Neural progenitor cell (in vitro differentiated cells): ENCODE data around the gene ADORA1. TPM values are rescaled to one million over a fixed set of nuclear protein-coding genes. Genes with fewer than 3 reads are reported as not detected.

ENCODE experiments used
- DNase-seq: peaks from one replicate; pipeline ENCODE4 v3.0.0-alpha.2; 2016; ENCODE audit warnings: low spot score
- H2AFZ ChIP-seq: fragments of 200-600 bp; sonication (generic); replicated peaks from 2 replicates; pipeline ENCODE4 v1.6.1; 2016; ENCODE audit warnings: antibody characterized with exemption
- H3F3A ChIP-seq: fragments of 200-600 bp; sonication (generic); 2 replicates; pipeline ENCODE4 v1.6.1; 2016; ENCODE audit warnings: antibody characterized with exemption, low read depth
- H3K27ac ChIP-seq: fragments of 200-600 bp; sonication (generic); 2 replicates; pipeline ENCODE4 v1.5.1; 2016; ENCODE audit warnings: mild to moderate bottlenecking
- H3K27me3 ChIP-seq: fragments of 200-600 bp; sonication (generic); 2 replicates; pipeline ENCODE4 v1.6.1; 2016; ENCODE audit warnings: mild to moderate bottlenecking, moderate library complexity
- H3K36me3 ChIP-seq: fragments of 200-600 bp; sonication (generic); 2 replicates; pipeline ENCODE4 v1.5.1; 2016
- H3K4me1 ChIP-seq: fragments of 200-600 bp; sonication (generic); 2 replicates; pipeline ENCODE4 v1.6.1; 2016; ENCODE audit warnings: mixed run types
- H3K4me2 ChIP-seq: fragments of 200-600 bp; sonication (generic); 2 replicates; pipeline ENCODE4 v1.6.1; 2016
- H3K4me3 ChIP-seq: fragments of 200-600 bp; sonication (generic); 2 replicates; pipeline ENCODE4 v1.5.1; 2016
- H3K79me2 ChIP-seq: fragments of 200-600 bp; sonication (generic); 2 replicates; pipeline ENCODE4 v1.6.1; 2016; ENCODE audit warnings: low read depth
- H3K9ac ChIP-seq: fragments of 200-600 bp; sonication (generic); 2 replicates; pipeline ENCODE4 v1.6.1; 2016
- H3K9me3 ChIP-seq: fragments of 200-600 bp; sonication (generic); 2 replicates; pipeline ENCODE4 v1.5.1; 2016; ENCODE audit warnings: low read depth
- H4K20me1 ChIP-seq: fragments of 200-600 bp; sonication (generic); 2 replicates; pipeline ENCODE4 v1.6.1; 2016; ENCODE audit warnings: low read depth
- H3K27ac Mint-ChIP-seq: 3 replicates; pipeline ENCODE4 v1.8.0; 2021; ENCODE audit warnings: mixed read lengths
- H3K27me3 Mint-ChIP-seq: 2 replicates; pipeline ENCODE4 v1.8.0; 2022; ENCODE audit warnings: low read depth, mild to moderate bottlenecking, inconsistent platforms, moderate library complexity, mixed read lengths; ENCODE audit not compliant: insufficient read depth
- H3K36me3 Mint-ChIP-seq: 3 replicates; pipeline ENCODE4 v1.8.0; 2021; ENCODE audit warnings: mixed read lengths
- H3K4me1 Mint-ChIP-seq: 3 replicates; pipeline ENCODE4 v1.8.0; 2021; ENCODE audit warnings: mixed read lengths
- H3K4me3 Mint-ChIP-seq: 3 replicates; pipeline ENCODE4 v1.8.0; 2021; ENCODE audit warnings: mild to moderate bottlenecking, moderate library complexity, mixed read lengths
- H3K9me3 Mint-ChIP-seq: 3 replicates; pipeline ENCODE4 v1.8.0; 2020; ENCODE audit warnings: mixed read lengths
- EZH2 ChIP-seq: fragments of 200-600 bp; sonication (generic); IDR thresholded peaks from 2 replicates; pipeline ENCODE4 v1.6.1; 2017; ENCODE audit warnings: antibody characterized with exemption, mild to moderate bottlenecking, moderate library complexity
- EZH2phosphoT487 ChIP-seq: fragments of 200-600 bp; sonication (generic); IDR thresholded peaks from 2 replicates; pipeline ENCODE4 v1.6.1; 2017; ENCODE audit warnings: antibody characterized with exemption
- total RNA-seq: library from RNA; depleted of rRNA; stranded (reverse); fragments of >200 nt; gene quantifications from 2 replicates; pipeline ENCODE4 v1.2.3, GENCODE V29; 2015; ENCODE audit warnings: low replicate concordance
- TF ChIP-seq, protein P1 (sequence below): fragments of 200-600 bp; sonication (generic); IDR thresholded peaks from 2 replicates; pipeline ENCODE4 v1.5.1; 2017; ENCODE audit warnings: antibody characterized with exemption, mild to moderate bottlenecking

ADORA1 gene
- total RNA-seq, 1 donor from 2014 or later: 1.1 TPM

GRCh38 chr1:203168991-203169390, 41.5 kb downstream of the ADORA1 start:
- peaks cover 5% of the 10 kb centered on the region for H3K4me1 ChIP-seq
- no peak overlapping the region for H2AFZ ChIP-seq
- H3K36me3 ChIP-seq: no peaks in the 10 kb centered on the region
- DNase-seq: no peak
- no peaks in the 10 kb centered on the region for H4K20me1 ChIP-seq
- TF ChIP-seq EZH2 (no peak), EZH2phosphoT487 (no peak)
- TF ChIP-seq, protein P1, sequence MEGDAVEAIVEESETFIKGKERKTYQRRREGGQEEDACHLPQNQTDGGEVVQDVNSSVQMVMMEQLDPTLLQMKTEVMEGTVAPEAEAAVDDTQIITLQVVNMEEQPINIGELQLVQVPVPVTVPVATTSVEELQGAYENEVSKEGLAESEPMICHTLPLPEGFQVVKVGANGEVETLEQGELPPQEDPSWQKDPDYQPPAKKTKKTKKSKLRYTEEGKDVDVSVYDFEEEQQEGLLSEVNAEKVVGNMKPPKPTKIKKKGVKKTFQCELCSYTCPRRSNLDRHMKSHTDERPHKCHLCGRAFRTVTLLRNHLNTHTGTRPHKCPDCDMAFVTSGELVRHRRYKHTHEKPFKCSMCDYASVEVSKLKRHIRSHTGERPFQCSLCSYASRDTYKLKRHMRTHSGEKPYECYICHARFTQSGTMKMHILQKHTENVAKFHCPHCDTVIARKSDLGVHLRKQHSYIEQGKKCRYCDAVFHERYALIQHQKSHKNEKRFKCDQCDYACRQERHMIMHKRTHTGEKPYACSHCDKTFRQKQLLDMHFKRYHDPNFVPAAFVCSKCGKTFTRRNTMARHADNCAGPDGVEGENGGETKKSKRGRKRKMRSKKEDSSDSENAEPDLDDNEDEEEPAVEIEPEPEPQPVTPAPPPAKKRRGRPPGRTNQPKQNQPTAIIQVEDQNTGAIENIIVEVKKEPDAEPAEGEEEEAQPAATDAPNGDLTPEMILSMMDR: no peak
- no peak overlapping the region for H3K4me2 ChIP-seq
- peak overlapping the region; percentile 20 for H3K4me3 Mint-ChIP-seq
- no peaks in the 10 kb centered on the region for H3F3A ChIP-seq
- H3K36me3 Mint-ChIP-seq: peaks cover 11% of the 10 kb centered on the region
- H3K27ac ChIP-seq: no peak overlapping the region
- peaks cover 3% of the 10 kb centered on the region for H3K9me3 Mint-ChIP-seq
- H3K27me3 Mint-ChIP-seq: peaks cover 9% of the 10 kb centered on the region
- H3K9me3 ChIP-seq: no peaks in the 10 kb centered on the region
- no peak overlapping the region for H3K4me3 ChIP-seq
- no peaks in the 10 kb centered on the region for H3K79me2 ChIP-seq
- no peak overlapping the region for H3K9ac ChIP-seq
- peak overlapping the region; percentile 87 for H3K27ac Mint-ChIP-seq
- H3K27me3 ChIP-seq: no peaks in the 10 kb centered on the region
- H3K4me1 Mint-ChIP-seq: peaks cover 28% of the 10 kb centered on the region

DNA sequence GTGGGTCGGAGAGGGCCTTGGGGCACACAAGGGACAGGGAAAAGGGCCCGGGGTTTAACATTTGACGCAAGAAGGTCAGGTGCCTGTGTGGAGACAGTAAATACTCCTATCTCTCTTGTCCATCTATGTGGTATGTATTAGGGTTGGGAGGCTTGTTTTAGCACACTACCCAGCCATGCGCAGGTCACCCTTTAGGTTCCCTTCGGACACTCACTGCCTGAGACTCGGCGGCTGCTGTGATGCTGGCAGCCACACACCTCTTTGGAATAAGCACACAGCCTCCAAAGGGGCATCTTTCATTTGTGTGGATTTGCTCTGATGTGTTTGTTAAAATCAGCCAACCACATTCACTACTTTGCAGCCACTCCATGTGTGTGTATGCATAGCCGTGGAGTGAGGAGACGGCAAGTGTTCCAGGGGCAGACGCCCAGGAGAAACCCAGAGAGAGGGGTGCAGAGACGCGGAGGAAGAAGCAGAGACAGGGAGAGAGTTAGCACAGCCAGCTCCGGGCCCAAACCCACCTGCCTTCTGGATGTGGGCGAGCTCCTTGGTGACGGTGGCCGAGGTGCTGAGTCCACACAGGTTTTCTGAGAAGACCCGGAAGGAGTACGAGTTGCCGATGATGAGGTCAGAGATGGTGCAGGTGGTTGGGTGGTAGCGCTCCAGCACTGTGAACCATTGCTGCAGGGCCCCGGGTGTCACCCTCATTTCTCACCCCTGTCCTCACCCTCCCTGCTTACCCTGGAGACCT, 42.4 kb downstream of the ADORA1 start:
- Histone ChIP-seq H3K79me2 (no peaks in the 10 kb centered on the region), H4K20me1 (no peaks in the 10 kb centered on the region), H3K4me1 (peaks cover 5% of the 10 kb centered on the region), H3F3A (no peaks in the 10 kb centered on the region), H3K9ac (no peak overlapping the region), H3K4me3 (no peak overlapping the region), H3K9me3 (no peaks in the 10 kb centered on the region), H3K36me3 (no peaks in the 10 kb centered on the region), H3K27ac (no peak overlapping the region), H3K27me3 (no peaks in the 10 kb centered on the region), H3K4me2 (no peak overlapping the region), H2AFZ (no peak overlapping the region)
- H3K27me3 Mint-ChIP-seq: peaks cover 6% of the 10 kb centered on the region
- peaks cover 32% of the 10 kb centered on the region for H3K4me1 Mint-ChIP-seq
- no peak for DNase-seq
- TF ChIP-seq, protein P1: no peak
- TF ChIP-seq EZH2 (no peak), EZH2phosphoT487 (no peak)
- peak overlapping the region; percentile 66 for H3K4me3 Mint-ChIP-seq
- peaks cover 11% of the 10 kb centered on the region for H3K36me3 Mint-ChIP-seq
- no peak overlapping the region for H3K27ac Mint-ChIP-seq
- peaks cover 3% of the 10 kb centered on the region for H3K9me3 Mint-ChIP-seq

- Histone ChIP-seq H2AFZ (no peak overlapping the region), H3F3A (no peaks in the 10 kb centered on the region), H3K9ac (no peak overlapping the region), H3K4me3 (no peak overlapping the region), H3K27me3 (no peaks in the 10 kb centered on the region), H3K79me2 (no peaks in the 10 kb centered on the region), H4K20me1 (no peaks in the 10 kb centered on the region), H3K4me1 (peaks cover 5% of the 10 kb centered on the region), H3K4me2 (no peak overlapping the region), H3K27ac (no peak overlapping the region), H3K9me3 (no peaks in the 10 kb centered on the region), H3K36me3 (no peaks in the 10 kb centered on the region)
- no peak for TF ChIP-seq EZH2
- TF ChIP-seq, protein P1: no peak
- TF ChIP-seq EZH2phosphoT487: no peak
- Mint-ChIP-seq H3K27me3 (peaks cover 3% of the 10 kb centered on the region), H3K4me3 (no peak overlapping the region), H3K4me1 (peaks cover 34% of the 10 kb centered on the region), H3K9me3 (no peaks in the 10 kb centered on the region), H3K36me3 (peaks cover 5% of the 10 kb centered on the region), H3K27ac (peak overlapping the region; percentile 82)
- DNase-seq: no peak
Observed at GRCh38 chr1:203170625-203171330, 43.3 kb downstream of the ADORA1 start.
